HG03520 (cell line): ENCODE data around the gene HTT-AS.
"Not testable (repeated sequence)": the region's sequence is repeated elsewhere in the genome, so short reads cannot be mapped to it uniquely, and the experiment has no call there.

Experiments used
- ATAC-seq: cut with Tn5 transposase; IDR thresholded peaks from one replicate; pipeline ENCODE4 v1.9.1; 2021; ENCODE audit warnings: mild to moderate bottlenecking, moderate library complexity; ENCODE audit not compliant: unreplicated experiment

HTT-AS gene

DNA sequence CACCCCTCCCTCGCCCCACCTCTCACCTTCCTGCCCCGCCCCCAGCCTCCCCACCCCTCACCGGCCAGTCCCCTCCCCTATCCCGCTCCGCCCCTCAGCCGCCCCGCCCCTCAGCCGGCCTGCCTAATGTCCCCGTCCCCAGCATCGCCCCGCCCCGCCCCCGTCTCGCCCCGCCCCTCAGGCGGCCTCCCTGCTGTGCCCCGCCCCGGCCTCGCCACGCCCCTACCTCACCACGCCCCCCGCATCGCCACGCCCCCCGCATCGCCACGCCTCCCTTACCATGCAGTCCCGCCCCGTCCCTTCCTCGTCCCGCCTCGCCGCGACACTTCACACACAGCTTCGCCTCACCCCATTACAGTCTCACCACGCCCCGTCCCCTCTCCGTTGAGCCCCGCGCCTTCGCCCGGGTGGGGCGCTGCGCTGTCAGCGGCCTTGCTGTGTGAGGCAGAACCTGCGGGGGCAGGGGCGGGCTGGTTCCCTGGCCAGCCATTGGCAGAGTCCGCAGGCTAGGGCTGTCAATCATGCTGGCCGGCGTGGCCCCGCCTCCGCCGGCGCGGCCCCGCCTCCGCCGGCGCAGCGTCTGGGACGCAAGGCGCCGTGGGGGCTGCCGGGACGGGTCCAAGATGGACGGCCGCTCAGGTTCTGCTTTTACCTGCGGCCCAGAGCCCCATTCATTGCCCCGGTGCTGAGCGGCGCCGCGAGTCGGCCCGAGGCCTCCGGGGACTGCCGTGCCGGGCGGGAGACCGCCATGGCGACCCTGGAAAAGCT lies at the start of gene HTT-AS, which contains the start of gene HTT:
TSS of gene HTT-AS (minus strand) at position 461 of the 768 bp plus-strand sequence.
TSS of gene HTT (plus strand) at position 604 of the 768 bp plus-strand sequence. CDS start at position 749, 145 bp downstream.
- ATAC-seq: peak; percentile 81

DNA sequence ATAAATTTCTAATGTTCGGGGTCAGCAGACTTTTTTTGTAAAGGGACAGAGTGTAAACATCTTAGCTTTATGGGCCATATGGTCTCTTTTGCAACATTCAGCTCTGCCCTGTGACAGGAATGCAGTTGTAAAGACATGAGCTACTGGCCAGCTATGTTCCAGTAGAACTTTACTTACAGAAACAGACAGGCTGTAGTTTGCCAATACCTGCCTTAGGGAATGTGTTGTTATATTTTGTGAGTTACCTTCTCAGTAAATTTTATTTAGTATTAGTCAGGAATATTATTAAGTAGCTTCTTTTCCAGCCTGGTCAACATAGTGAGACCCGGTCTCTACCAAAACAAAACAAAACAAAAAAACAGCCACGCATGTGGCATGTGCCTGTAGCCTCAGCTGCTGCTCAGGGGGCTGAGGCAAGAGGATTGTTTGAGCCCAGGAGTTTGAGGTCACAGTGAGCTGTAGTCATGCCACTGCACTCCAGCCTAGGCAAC lies 48.9 kb upstream of the HTT-AS start:
- no peak for ATAC-seq

DNA sequence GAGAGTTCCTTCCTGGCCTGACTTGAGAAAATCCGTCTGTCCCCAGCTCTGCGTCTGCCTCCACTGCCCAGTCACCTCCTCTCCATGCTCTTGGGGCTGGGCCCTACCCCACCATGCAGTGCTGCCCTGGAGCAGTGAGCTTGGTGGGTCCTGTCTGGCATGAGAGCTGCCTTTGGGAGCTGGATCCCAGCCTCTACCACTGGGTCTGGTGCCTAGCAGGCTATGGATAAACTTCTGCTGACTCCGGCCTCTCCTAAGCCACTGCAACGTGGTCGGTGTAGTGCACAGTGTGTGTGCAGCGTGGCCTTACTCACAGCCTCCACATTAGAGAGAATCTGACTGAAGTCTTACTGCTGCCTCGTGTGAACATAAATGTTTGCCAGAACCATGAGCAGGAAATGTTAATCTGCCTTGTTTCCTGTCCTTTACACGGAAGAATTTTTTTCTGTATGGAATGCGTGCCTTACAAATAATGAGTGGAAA lies 47.8 kb upstream of the HTT-AS start:
- no peak for ATAC-seq

DNA sequence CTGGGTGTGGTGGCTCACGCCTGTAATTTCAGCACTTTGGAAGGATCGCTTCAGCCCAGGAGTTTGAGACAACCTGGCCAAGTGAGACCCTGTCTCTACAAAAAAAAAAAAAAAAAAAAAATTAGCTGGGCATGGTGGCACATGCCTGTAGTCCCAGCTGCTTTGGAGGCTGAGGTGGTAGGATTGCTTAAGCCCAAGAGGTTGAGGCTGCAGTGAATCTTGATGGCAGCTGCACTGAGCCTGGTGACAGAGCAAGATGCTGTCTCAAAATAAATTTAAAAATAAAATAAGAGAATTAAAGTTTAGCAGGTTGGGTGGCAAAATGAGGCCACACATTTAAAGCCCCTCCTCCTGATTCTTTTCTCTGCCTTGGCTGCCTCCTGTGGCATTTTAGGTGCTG lies 47.3 kb upstream of the HTT-AS start:
- no peak for ATAC-seq

DNA sequence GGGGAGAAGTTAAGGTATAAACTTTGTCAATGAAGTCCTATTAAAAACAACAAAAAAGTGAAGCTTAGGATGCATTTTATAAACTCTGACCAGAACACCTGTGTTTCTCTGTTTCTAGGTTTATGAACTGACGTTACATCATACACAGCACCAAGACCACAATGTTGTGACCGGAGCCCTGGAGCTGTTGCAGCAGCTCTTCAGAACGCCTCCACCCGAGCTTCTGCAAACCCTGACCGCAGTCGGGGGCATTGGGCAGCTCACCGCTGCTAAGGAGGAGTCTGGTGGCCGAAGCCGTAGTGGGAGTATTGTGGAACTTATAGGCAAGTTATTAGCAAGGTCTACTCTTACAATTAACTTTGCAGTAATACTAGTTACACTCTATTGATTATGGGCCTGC lies 46.8 kb upstream of the HTT-AS start:
- no peak for ATAC-seq

DNA sequence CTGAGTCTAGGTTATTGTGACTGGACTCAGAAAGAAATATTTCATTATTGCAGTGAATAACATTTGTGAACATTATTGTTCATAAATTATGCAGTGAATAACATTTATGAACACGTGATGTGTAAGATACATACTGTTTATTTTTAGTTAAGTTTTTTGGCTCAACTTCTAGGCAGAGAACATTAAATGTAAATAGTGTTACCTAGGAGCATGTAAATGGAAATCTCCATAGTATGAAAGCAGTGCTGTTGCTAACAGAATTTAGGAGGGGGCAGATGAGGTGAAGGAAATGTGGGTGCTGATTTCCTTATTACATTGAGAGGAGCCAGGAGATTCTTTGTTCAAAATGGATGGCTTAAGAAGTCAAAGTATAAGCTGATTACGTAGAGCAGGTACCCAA lies 45.1 kb upstream of the HTT-AS start:
- no peak for ATAC-seq

DNA sequence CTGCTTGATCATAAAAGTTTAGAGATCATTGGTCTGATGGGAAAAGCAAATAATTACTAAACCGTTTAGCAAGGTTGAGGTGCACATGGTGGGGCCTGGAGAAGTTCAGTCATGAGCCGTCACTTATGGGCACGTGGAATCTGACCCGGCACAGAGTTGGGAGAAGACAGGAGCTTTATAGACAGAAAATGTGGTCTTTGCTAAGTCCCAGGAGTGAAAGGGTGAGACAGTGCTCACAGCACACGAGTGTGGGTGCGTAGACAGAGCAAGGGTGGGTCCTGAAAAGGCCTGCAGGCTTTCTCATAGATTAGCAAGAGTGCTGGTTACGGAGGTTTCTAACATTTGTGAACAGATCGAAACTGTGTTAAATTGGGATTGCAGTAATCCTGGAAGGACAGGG lies 44.0 kb upstream of the HTT-AS start:
- no peak for ATAC-seq

DNA sequence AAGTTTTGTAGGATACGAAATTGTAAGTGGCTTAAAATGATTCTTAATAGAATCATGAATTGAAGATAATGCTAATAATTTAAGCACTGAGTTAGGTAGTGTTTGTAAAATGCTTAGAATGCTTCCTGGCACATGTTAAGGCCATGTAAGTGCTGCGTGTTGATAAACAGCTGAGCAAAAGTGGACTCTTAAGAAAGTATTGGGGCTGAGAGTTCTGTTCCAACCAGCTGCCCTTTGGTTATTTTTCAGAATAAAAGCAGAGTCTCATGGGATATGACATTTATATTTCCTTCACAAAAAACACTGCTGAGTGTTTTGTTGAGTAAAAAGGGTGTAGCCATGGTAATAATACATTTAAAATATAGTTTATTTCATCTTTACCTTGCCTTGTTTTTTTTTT lies 42.6 kb upstream of the HTT-AS start:
- ATAC-seq: no peak

DNA sequence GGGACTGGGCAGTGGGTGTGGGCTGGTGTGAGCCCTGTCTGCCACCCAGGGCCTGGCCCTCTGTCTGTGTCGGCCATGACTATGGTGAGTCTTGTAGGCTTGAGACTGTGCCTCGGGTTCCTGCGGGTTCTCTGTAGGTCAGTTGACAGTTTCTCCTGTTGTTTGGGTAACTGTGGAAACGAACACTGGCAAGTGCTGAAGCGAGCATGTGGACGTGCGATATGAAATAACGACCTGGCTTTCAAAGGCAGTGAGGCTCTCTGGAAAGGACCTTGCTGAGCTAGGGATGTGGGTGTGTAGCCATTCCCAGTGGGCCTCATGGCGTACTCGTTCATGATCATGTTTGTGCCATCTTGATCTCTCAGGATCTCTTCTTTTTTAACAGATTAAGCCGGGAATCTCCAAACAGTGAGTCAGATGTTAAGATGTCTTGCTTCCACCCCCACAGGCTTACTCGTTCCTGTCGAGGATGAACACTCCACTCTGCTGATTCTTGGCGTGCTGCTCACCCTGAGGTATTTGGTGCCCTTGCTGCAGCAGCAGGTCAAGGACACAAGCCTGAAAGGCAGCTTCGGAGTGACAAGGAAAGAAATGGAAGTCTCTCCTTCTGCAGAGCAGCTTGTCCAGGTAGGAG lies 41.4 kb upstream of the HTT-AS start:
- ATAC-seq: no peak

DNA sequence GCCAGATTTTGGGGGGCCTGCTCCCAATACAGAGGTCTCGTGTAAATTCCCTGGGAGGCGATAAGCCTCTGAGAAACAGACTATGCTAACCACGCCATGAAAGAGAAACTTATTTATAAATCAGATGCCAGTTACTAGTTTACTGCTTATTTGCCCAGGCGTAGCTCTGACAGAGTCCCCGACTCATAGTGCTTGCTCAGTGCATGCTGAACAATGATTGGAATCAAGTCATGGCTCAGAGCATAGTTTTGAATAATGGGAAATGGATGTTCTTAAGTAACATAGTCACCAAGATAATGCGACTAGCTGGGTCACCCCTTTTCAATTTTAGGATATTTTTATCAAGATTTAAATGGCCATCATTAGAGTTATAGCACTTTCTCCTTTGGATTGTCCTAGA lies 40.0 kb upstream of the HTT-AS start:
- no peak for ATAC-seq

DNA sequence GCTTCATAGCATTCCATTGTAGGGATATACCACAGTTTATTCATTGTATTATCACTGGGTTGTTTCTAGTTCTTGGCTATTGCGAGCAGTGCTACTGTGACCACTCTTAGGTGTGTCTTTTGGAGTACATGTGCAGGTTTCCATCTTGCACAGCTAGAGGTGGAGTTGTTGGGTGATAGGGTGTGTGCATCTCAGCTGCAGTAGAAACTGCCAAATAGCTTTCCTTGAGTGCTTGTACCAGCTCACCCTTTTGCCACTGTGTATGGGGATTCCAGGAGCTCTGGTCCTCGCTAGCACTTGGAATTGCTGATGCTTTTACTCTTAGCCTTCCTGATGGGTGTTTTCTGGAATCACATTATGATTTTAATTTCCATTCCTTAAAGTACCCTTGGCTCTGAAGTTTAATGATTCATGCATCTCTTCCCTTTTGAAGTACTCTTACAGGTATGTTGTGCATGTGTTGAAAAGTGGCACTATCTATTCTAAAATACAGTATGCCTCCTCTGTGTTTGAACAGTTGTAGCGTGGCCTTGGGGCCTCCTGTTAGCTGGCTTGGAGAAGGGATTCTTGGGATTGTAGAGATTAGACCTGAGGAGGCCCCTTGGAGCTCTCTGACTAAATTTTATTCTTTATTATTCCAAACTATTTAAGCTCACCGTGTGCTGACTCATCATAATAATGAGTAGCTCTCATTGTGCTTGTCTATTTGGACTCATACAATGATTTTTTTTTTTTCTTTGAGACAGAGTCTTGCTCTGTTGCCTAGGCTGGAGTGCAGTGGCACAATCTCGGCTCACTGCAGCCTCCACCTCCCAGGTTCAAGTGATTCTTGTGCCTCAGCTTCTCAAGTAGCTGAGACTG lies 38.5 kb upstream of the HTT-AS start:
- ATAC-seq: no peak

DNA sequence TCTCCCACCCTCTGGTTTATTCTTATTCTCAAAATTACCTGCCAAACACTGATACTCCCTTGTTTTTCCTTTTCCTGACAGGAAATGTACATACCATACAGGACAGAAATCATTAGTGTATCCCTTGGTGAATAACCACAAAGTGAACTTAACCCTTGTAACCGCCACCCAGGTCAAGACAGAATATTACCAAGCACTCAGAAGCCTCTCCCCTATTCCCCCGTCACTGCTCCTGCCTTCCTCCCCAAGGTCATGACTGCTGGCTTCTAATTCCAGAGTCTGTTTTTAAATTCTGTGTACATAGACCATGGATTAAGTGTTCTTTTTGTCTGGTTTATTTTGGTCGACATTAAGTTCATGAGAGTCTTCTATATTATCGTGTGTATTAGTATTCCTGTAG lies 37.9 kb upstream of the HTT-AS start:
- no peak for ATAC-seq

DNA sequence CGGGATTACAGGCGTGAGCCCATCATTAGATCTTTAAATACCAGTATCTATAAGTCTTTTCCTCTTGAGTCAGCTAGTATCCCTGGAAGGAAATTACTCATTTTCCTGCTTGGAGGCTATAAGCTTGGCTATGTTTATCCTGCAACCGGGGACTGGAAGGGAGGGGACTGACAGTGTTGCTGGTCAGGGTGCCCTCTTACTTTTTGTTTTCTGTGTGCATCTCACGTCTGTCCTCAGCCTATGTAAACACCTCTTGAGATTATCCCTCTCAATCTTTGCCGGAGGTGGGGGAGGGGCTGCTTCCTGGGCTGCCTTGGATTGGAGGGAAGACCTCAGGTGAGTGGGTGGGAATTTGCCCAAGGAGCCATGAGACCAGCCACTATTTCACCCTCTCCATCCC lies 37.1 kb upstream of the HTT-AS start:
- ATAC-seq: no peak

DNA sequence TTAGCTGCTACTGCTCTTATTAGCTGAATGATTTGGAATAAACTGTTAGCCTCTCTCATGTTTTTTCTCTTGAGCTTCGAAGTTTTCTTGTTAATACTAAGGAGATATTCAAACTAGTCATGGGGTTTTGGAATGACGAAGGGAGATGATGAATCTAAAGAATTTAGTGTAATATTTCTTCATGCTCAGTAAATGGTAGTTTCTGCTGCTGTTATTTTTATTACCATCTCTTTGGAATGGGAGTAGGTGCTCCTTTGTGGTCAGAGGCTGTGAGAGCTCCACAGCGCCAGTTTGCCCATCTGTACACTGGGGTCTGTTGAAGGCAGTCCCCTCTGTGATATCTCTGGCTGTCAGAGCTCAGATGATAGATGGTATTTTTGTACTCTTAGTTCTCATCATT lies 33.9 kb upstream of the HTT-AS start:
- ATAC-seq: no peak

DNA sequence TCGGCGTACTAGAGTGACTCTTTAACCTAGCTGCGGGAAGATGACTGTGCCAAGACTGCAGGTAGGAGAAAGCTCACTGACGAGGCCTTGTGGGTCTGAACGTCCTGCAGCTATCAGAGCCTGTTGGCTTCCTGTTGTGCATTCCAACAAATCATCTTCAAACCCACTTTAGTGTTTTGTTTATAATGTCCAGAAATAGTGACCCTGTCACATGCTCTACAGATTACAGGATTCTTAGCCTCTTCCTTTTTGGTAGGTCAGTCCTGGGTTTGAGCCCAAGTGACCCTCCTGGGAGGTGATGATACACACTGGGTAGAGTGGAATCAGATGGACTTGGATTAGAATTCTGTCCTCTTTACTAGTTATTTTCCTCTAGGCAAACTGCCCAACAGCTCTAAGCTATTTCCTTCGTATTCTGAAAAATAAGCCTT lies 33.4 kb upstream of the HTT-AS start:
- ATAC-seq: no peak

DNA sequence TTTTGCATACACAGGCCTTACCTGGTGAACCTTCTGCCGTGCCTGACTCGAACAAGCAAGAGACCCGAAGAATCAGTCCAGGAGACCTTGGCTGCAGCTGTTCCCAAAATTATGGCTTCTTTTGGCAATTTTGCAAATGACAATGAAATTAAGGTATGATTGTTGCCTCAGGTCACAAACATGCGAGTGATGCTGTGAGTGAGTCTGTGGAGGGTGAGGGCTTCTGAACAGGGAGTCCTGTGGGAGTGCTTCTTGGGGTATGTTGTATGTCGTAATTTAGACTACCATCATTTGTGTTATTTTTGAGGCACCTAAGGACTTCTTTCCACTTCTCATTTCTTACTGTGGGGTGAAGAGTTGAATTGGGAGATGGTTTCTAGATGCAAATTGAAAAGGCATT lies 32.9 kb upstream of the HTT-AS start:
- ATAC-seq: no peak

DNA sequence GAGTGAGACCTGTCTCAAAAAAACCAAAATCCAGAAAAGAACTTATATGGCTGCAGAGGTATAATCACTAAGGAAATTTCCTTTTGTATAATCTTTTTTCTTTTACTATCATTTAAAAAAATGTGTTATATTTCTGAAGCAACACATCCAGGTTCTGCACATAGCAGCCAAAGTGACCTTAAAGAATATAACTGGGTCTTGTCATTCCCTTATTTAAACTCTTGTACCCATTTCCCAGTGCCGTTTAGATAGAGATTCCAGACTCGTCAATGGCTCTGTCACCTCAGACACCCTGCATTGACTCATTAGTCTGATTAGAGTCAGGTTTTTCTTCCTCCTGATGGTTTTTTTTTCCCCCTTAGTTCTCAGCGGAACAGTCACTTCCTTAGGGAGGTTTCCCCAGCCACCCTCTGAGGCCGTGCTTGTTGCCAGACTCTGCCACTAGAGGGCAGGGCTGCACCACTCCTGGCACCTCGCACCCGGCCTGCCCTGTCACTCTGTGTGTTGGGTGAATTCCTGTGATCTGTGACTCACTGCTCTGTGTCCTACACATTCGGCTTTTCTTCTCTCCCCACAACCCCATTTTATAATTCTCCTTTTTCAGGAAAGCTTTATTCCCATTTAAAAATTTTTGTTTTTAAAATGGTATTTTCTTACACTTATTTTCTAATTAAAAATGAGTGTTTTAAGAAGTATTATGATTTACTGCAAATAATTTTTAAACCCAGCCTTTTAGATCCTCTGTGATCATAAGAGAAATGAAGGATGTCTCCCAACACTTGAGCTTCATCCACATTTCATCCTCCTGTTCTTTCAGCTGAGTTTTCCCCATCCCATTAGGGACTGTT lies 32.2 kb upstream of the HTT-AS start:
- peak; percentile 92 for ATAC-seq

DNA sequence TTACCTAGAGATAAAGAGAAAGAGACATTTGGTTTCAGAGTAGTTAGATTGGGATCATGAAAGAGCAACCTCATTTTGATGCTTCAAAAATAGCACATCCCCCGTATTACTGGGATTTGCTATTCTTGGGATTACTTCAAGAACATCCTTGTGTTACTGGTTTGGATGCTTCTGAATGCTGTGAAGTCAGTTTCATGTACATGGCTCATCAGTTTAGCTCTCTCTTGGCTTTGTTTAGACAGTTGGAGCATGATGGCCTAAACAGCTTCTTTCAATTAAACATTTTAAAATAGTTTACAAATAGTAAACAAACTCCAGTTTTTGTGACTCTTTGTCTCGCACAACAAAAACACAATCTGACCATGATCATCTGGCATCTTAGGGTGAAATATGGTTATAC lies 24.0 kb upstream of the HTT-AS start:
- ATAC-seq: no peak

DNA sequence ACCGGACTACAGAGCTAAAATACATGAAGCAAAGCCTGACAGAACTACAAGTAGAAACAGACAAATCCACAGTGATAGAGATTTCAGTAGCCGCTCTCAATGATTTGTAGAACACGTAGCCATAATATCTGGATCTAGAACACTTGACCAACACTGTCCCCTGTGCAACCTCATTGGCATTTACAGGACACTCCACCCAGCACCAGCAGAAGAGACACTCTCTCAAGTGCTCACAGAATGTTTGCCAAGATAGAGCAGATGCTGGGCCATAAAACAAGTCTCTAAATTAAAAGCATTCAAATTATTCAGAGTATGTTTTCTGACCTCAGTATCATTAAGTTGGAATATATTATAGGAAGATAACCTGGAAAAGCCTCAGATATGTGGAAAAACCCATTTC lies 21.9 kb upstream of the HTT-AS start:
- ATAC-seq: no peak

DNA sequence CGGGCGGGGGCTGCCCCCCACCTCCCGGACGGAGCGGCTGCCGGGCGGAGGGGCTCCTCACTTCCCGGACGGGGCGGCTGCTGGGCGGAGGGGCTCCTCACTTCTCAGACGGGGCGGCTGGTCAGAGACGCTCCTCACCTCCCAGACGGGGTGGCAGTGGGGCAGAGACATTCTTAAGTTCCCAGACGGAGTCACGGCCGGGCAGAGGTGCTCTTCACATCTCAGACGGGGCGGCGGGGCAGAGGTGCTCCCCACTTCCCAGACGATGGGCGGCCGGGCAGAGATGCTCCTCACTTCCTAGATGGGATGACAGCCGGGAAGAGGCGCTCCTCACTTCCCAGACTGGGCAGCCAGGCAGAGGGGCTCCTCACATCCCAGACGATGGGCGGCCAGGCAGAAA lies 20.4 kb upstream of the HTT-AS start:
- not testable (repeated sequence) for ATAC-seq
